Caki2 (cell line): ENCODE results near the gene HS6ST2. TPM values are rescaled to one million over a fixed set of nuclear protein-coding genes. Genes with fewer than 3 reads are reported as not detected.

Source experiments
- DNase-seq: peaks from one replicate; pipeline ENCODE4 v3.0.0-alpha.2; 2015; ENCODE audit warnings: low read depth
- in situ Hi-C: cut with HindIII; loops from 2 replicates; pipeline ENCODE4 v1.10.0; 2016; ENCODE audit warnings: low sequenced_read_pairs, low pct_unique_long_range_greater_than_20kb, mixed read lengths
- total RNA-seq: library from RNA; depleted of rRNA; stranded (reverse); fragments of >200 nt; shearing (Covaris generic); gene quantifications from 2 replicates; pipeline ENCODE4 v1.2.3, GENCODE V29; 2014; ENCODE audit warnings: low replicate concordance

HS6ST2 gene
- total RNA-seq, 1 experiment from 2014 or later = 1.1 TPM

- in situ Hi-C loops = no loop called here
- no peak for DNase-seq
These were observed 95.9 kb downstream of the HS6ST2 start for GRCh38 chrX:132862562-132862961.

- in situ Hi-C loops = no loop called here
- no peak for DNase-seq
These were observed 97.4 kb downstream of the HS6ST2 start for GRCh38 chrX:132861076-132861475.

- no peak for DNase-seq
- in situ Hi-C loops = no loop called here
These were observed 98.2 kb downstream of the HS6ST2 start for GRCh38 chrX:132860200-132860599.

- in situ Hi-C loops = no loop called here
These were observed 100.4 kb downstream of the HS6ST2 start for GRCh38 chrX:132858018-132858417.

GRCh38 chrX:132855780-132856341, 102.6 kb downstream of the HS6ST2 start:
- DNase-seq = peak; percentile 32
- in situ Hi-C loops = no loop called here

More at GRCh38 chrX:132858018-132858417, 100.4 kb downstream of the HS6ST2 start:
- no peak for DNase-seq

DNA sequence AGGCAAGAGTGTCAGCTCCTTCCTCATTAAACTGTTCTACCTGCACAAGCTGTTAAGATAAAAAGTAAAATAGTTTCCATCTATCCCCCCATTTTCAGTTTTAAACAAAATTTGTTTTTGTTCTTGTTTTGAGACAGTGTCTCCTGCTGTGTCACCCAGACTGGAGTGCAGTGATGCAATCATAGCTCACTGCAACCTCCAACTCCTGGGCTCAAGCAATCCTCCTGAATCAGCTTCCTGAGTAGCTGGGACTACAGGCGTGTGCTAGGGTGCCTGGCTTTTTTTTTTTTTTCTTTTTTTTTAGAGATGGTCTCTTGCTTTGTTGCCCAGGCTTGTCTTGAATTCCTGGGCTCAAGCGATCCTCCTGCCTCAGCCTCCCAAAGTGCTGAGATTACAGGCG, 105.4 kb downstream of the HS6ST2 start:
- in situ Hi-C loops = no loop called here
- DNase-seq = no peak

- in situ Hi-C loops = no loop called here
- no peak for DNase-seq
These were observed 110.0 kb downstream of the HS6ST2 start for GRCh38 chrX:132848296-132848970.

DNA sequence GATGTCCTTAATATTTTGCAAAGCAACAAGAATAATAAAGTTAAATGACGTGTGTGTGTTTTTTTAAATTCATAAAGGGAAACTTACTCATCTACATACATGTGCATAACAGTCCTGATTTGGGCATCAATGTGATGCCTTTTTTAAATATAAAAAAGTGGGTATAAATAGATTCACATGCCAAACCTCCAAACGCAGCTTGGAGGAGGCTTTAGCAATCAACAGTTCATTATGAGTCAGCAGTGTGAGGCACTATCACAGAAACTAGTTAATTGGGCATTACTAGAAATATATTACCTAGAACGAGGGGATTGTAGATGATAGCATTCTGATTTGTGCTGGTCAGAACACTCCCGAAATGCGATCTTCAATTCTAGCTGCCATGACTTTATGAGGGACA, 115.1 kb downstream of the HS6ST2 start:
- no peak for DNase-seq
- in situ Hi-C loops = no loop called here

GRCh38 chrX:132842460-132843238, 115.8 kb downstream of the HS6ST2 start:
- no peak for DNase-seq
- in situ Hi-C loops = no loop called here

DNA sequence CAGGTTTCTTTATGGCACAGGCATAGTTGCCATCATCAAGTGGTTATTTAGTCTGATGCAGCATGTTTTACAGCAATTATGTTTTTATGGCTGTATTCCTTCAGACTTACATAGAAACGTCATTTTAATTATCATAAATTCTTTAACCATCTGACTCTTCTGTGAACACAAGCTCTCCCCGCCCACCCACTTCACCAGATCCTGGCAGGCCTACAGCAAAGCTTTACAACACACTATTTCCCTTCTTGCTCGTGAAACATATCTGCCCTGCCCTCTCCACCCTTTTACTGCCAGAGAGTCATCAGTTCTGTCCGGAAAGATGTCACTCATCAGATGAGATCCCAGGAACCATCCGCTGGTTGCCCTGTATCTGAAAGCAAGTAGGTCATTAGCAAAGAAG, 120.5 kb downstream of the HS6ST2 start:
- in situ Hi-C loops = no loop called here
- no peak for DNase-seq

- in situ Hi-C loops = no loop called here
- peak; percentile 43 for DNase-seq
These were observed 121.3 kb downstream of the HS6ST2 start for GRCh38 chrX:132837126-132837525.

DNA sequence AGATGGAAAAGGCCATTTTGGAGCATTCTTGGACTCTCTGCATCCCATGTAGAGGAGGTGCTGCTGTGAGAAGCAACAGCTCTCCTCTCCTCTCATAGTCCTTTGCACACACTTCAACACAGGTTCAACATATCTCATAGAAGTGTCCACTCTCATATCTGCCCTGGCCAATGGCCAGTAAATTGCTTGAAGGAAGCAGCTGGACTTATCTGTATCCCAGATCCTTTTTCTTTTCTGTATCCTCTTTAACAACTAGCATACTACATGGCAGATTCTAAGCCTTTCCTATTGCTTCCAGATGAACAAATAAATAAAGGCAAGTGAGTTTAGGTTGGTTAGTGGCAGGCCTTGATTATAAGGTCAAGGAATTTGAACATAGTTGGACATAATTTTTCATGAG, 122.0 kb downstream of the HS6ST2 start:
- DNase-seq = no peak
- in situ Hi-C loops = no loop called here

GRCh38 chrX:132834741-132835140, 123.7 kb downstream of the HS6ST2 start:
- in situ Hi-C loops = no loop called here
- no peak for DNase-seq

- in situ Hi-C loops = no loop called here
These were observed 124.3 kb downstream of the HS6ST2 start for GRCh38 chrX:132834109-132834508.

GRCh38 chrX:132833373-132833772, 125.1 kb downstream of the HS6ST2 start:
- DNase-seq = no peak
- in situ Hi-C loops = no loop called here

More at GRCh38 chrX:132834109-132834508, 124.3 kb downstream of the HS6ST2 start:
- no peak for DNase-seq

GRCh38 chrX:132831336-132831973, 127.0 kb downstream of the HS6ST2 start:
- no peak for DNase-seq
- in situ Hi-C loops = no loop called here

DNA sequence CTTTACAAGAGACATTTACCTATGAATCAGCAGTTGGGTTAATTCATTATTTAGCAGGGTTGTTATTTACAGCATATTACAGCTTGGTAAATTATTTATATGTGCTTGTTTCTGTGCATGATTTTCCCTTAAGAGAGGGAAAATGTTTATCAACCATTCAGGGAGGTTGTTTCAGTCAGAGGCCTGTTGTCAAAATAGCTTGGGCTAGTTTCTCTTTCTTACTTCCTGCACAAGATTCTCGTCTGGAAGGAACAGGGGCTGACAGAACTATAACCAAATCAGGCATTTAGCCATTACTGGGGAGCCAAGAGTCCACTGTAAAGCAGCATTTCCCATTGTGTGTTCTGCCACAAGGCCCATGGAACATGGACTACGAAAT, 135.8 kb downstream of the HS6ST2 start:
- in situ Hi-C loops = no loop called here
- no peak for DNase-seq

DNA sequence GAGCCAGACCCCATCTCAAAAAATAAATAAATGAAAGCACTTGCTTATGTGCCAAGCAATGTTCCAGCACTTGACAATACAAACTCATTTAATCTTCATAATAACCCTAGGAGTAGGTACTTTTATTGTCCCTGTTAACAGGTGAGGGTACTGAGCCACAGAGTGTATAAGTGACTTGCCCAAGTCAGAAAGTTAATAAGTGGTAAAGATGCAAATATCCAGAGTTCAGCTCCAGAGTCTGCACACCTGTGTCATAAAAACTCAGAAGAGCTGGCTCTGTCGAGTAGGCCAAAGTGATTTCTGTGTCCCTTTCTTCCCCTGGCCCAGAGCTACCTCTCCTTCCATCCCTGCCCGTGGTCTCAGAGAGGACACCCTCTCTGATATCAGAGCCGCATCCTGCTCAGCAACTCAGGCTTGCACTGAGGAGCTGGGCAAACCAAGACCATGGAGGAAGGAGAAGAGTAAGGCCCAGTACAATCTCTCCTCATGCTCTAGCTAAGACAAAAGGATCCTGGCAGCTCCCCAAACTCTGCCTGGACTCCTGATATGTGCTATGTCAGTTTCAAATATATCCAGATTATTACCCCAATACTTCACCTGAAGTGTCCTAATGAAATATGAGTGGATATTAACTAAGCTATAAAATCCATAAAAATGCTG, 136.3 kb downstream of the HS6ST2 start:
- in situ Hi-C loops = no loop called here
- no peak for DNase-seq

- DNase-seq = no peak
- in situ Hi-C loops = no loop called here
These were observed 137.8 kb downstream of the HS6ST2 start for GRCh38 chrX:132820675-132821074.
